Esophagus squamous epithelium (tissue), 5 donors: ENCODE measurements around the gene LRRC43. TPM values are rescaled to one million over a fixed set of nuclear protein-coding genes. Genes with fewer than 3 reads are reported as not detected.

Experiments
- DNase-seq: peaks from one replicate; lab custom pipeline; 2025; lab: John Stamatoyannopoulos, UW
- H3K27ac ChIP-seq, 4 donors: fragments of 200-600 bp; sonication (generic); one replicate each; pipeline ENCODE4 v1.5.1; 2016 to 2019; ENCODE audit warnings: mild to moderate bottlenecking in 1 of 4
- H3K27me3 ChIP-seq, 4 donors: fragments of 200-600 bp; sonication (generic); 1 replicate in 3 of 4; 2 replicates in 1 of 4; pipeline versions ENCODE4 v1.5.1 to v1.6.0; 2017 to 2021; ENCODE audit warnings: antibody characterized with exemption in 1 of 4
- H3K36me3 ChIP-seq, 3 donors: fragments of 200-600 bp; sonication (generic); one replicate each; pipeline ENCODE4 v1.5.1; 2016 to 2019
- H3K4me1 ChIP-seq, 3 donors: fragments of 200-600 bp; sonication (generic); one replicate each; pipeline ENCODE4 v1.5.1; 2017 to 2019
- H3K4me3 ChIP-seq, 4 donors: fragments of 200-600 bp; sonication (generic); 1 replicate in 3 of 4; 2 replicates in 1 of 4; pipeline ENCODE4 v1.5.1; 2016 to 2019; ENCODE audit warnings: mild to moderate bottlenecking in 2 of 4, moderate library complexity in 1 of 4
- H3K9me3 ChIP-seq, 3 donors: fragments of 200-600 bp; sonication (generic); one replicate each; pipeline ENCODE4 v1.5.1; 2016 to 2019
- CTCF ChIP-seq, 6 experiments: fragments of 450-650 bp in 4 of 6; fragments of 200-600 bp in 2 of 6; sonication (generic) in 2 of 6; IDR thresholded peaks; one replicate each; pipeline ENCODE4 v1.5.1; 2016 to 2019; ENCODE audit warnings: antibody characterized with exemption in 6 of 6, mild to moderate bottlenecking in 4 of 6, moderate library complexity in 4 of 6
- POLR2A ChIP-seq, 4 donors: fragments of 450-650 bp; IDR thresholded peaks; one replicate each; pipeline ENCODE4 v1.6.1; 2017; ENCODE audit warnings: antibody characterized with exemption in 4 of 4, mild to moderate bottlenecking in 4 of 4, moderate library complexity in 3 of 4
- WGBS, 2 donors: methylation state at CpG; one replicate each; pipeline ENCODE4 v1.1.5; 2018; 5-methylcytosine and 5-hydroxymethylcytosine counted together
- intact Hi-C: fragments of 100-400 bp; cut with DNase I; formaldehyde crosslinking; loops from one replicate; pipeline ENCODE4 v1.15.0; 2022
- total RNA-seq, 4 donors: library from RNA; depleted of rRNA; stranded (reverse); fragments of >200 nt; gene quantifications; one replicate each; pipeline ENCODE4 v1.1.0, GENCODE V29; 2016
- donor health status: DM: yes; HTN: yes; CAD: no.

LRRC43 gene
- total RNA-seq, 4 donors from 2014 or later: 0.59 to 0.70 TPM; not detected in 2

GRCh38 chr12:122226366-122227125 lies 43.6 kb downstream of the LRRC43 start:
- intact Hi-C loops: no loop called here
- no peak for DNase-seq
- TF ChIP-seq CTCF (IDR thresholded peaks at IDR 0.05) (no peak), POLR2A (IDR thresholded peaks at IDR 0.05) (no peak)
- WGBS, 2 donors: 9 to 20% methylated on average over 2 to 8 of the region's 55 CpGs
- Histone ChIP-seq H3K4me1 (peaks cover 19 to 40% (median 23%) of the 10 kb centered on the region in 3 donors), H3K27ac (peak overlapping the region in 3 of 4 donors; percentile 56 to 99 (median 93)), H3K4me3 (peak overlapping the region; percentile 26 to 99 (median 68)), H3K9me3 (no peaks in the 10 kb centered on the region), H3K36me3 (peaks cover 0 to 67% (median 21%) of the 10 kb centered on the region in 3 donors), H3K27me3 (no peaks in the 10 kb centered on the region)

- peaks cover 0 to 67% (median 24%) of the 10 kb centered on the region in 3 donors for H3K36me3 ChIP-seq
- H3K4me1 ChIP-seq: peaks cover 19 to 40% (median 23%) of the 10 kb centered on the region in 3 donors
- no peaks in the 10 kb centered on the region for H3K9me3 ChIP-seq
- 90 to 91% methylated on average over 12 to 16 of the region's 17 CpGs for WGBS, 2 donors
- no peak overlapping the region for H3K27ac ChIP-seq
- H3K27me3 ChIP-seq: no peaks in the 10 kb centered on the region
- no peak for DNase-seq
- TF ChIP-seq CTCF (IDR thresholded peaks at IDR 0.05) (no peak), POLR2A (IDR thresholded peaks at IDR 0.05) (no peak)
- intact Hi-C loops: no loop called here
- no peak overlapping the region for H3K4me3 ChIP-seq
Measured at GRCh38 chr12:122227341-122227740, 44.4 kb downstream of the LRRC43 start.

- intact Hi-C loops: no loop called here
- TF ChIP-seq CTCF (IDR thresholded peaks at IDR 0.05): no peak
- no peak for TF ChIP-seq POLR2A (IDR thresholded peaks at IDR 0.05)
- H3K36me3 ChIP-seq: peaks cover 3 to 67% (median 18%) of the 10 kb centered on the region in 3 donors
- H3K27me3 ChIP-seq: no peaks in the 10 kb centered on the region
- H3K4me3 ChIP-seq: no peak overlapping the region
- no peaks in the 10 kb centered on the region for H3K9me3 ChIP-seq
- no peak for DNase-seq
- WGBS, 2 donors: 88 to 91% methylated on average over 5 of the region's 5 CpGs
- H3K4me1 ChIP-seq: peaks cover 19 to 35% (median 23%) of the 10 kb centered on the region in 3 donors
- H3K27ac ChIP-seq: no peak overlapping the region
Measured at GRCh38 chr12:122228092-122228491, 45.2 kb downstream of the LRRC43 start.

- intact Hi-C loops: no loop called here
- H3K27me3 ChIP-seq: no peaks in the 10 kb centered on the region
- H3K27ac ChIP-seq: no peak overlapping the region
- peaks cover 7 to 80% (median 23%) of the 10 kb centered on the region in 3 donors for H3K36me3 ChIP-seq
- no peak overlapping the region for H3K4me3 ChIP-seq
- no peak for TF ChIP-seq CTCF (IDR thresholded peaks at IDR 0.05)
- H3K4me1 ChIP-seq: peaks cover 8 to 11% (median 8%) of the 10 kb centered on the region in 3 donors
- WGBS, 2 donors: 81 to 86% methylated on average over 5 to 6 of the region's 6 CpGs
- no peak for DNase-seq
- H3K9me3 ChIP-seq: no peaks in the 10 kb centered on the region
Measured at GRCh38 chr12:122230798-122231197, 47.9 kb downstream of the LRRC43 start.

- intact Hi-C loops: no loop called here
- TF ChIP-seq CTCF (IDR thresholded peaks at IDR 0.05) (no peak), POLR2A (IDR thresholded peaks at IDR 0.05) (no peak)
- Histone ChIP-seq H3K4me1 (no peaks in the 10 kb centered on the region), H3K4me3 (no peak overlapping the region), H3K36me3 (peaks cover 7 to 96% (median 23%) of the 10 kb centered on the region in 3 donors), H3K9me3 (no peaks in the 10 kb centered on the region), H3K27me3 (no peaks in the 10 kb centered on the region), H3K27ac (no peak overlapping the region)
- 81 to 100% methylated on average over 1 to 4 of the region's 10 CpGs for WGBS, 2 donors
- DNase-seq: no peak
Measured at GRCh38 chr12:122232691-122233090, 49.8 kb downstream of the LRRC43 start.
